Mesenchymal stem cell (in vitro differentiated cells and primary cell): ENCODE data around the gene STMN3.
A peak's percentile ranks its signal among the peaks of the same experiment; 100 is the strongest.

Experiments used
- DNase-seq: peaks from one replicate; pipeline ENCODE4 v3.0.0-alpha.2; 2013
- H2AFZ ChIP-seq: one replicate; pipeline ENCODE4 v1.6.1; 2013; ENCODE audit warnings: low read depth, mild to moderate bottlenecking, control low read depth, inconsistent platforms, low read length, moderate library complexity
- H2AK5ac ChIP-seq: 2 replicates; pipeline ENCODE4 v1.6.1; 2013; ENCODE audit warnings: low read length, moderate library complexity, mild to moderate bottlenecking, inconsistent platforms; ENCODE audit not compliant: severe bottlenecking
- H2BK120ac ChIP-seq: one replicate; pipeline ENCODE4 v1.6.1; 2013; ENCODE audit warnings: low read depth, mild to moderate bottlenecking, inconsistent platforms, low read length, moderate library complexity
- H2BK12ac ChIP-seq, 2 experiments: one replicate each; pipeline ENCODE4 v1.6.1; 2013; ENCODE audit warnings: inconsistent platforms in 2 of 2, low read length in 2 of 2, mild to moderate bottlenecking in 2 of 2, moderate library complexity in 2 of 2, control low read depth in 1 of 2
- H2BK15ac ChIP-seq: one replicate; pipeline ENCODE4 v1.6.1; 2013; ENCODE audit warnings: mild to moderate bottlenecking, low read depth, inconsistent platforms; ENCODE audit not compliant: poor library complexity, severe bottlenecking
- H2BK5ac ChIP-seq: 2 replicates; pipeline ENCODE4 v1.6.1; 2013; ENCODE audit warnings: low read depth, mild to moderate bottlenecking, low read length, control low read depth, inconsistent platforms; ENCODE audit not compliant: poor library complexity, severe bottlenecking
- H3K14ac ChIP-seq, 2 experiments: one replicate each; pipeline ENCODE4 v1.6.1; 2013; ENCODE audit warnings: inconsistent platforms in 2 of 2, low read length in 2 of 2, control low read depth in 1 of 2, mild to moderate bottlenecking in 1 of 2, moderate library complexity in 1 of 2
- H3K18ac ChIP-seq, 2 experiments: one replicate each; pipeline ENCODE4 v1.6.1; 2013; ENCODE audit warnings: inconsistent platforms in 2 of 2, low read length in 2 of 2, control low read depth in 1 of 2, low read depth in 1 of 2, mild to moderate bottlenecking in 1 of 2
- H3K23ac ChIP-seq, 2 experiments: one replicate each; pipeline ENCODE4 v1.6.1; 2013; ENCODE audit warnings: inconsistent platforms in 2 of 2, low read length in 2 of 2, mild to moderate bottlenecking in 2 of 2, moderate library complexity in 2 of 2, control low read depth in 1 of 2
- H3K27ac ChIP-seq: 2 replicates; pipeline ENCODE4 v1.5.1; 2013; ENCODE audit warnings: mild to moderate bottlenecking, moderate library complexity, low read length, control low read depth, inconsistent platforms; ENCODE audit not compliant: poor library complexity, severe bottlenecking
- H3K27me3 ChIP-seq, 2 experiments: 2 replicates each; pipeline versions ENCODE4 v1.6.1 to v1.7.0; 2013; ENCODE audit warnings: low read length in 2 of 2, mild to moderate bottlenecking in 2 of 2, moderate library complexity in 2 of 2, control low read depth in 1 of 2, inconsistent platforms in 1 of 2; ENCODE audit not compliant: control insufficient read depth in 1 of 2, insufficient read depth in 1 of 2
- H3K36me3 ChIP-seq, 2 experiments: 2 replicates each; pipeline versions ENCODE4 v1.6.1 to v1.7.0; 2013; ENCODE audit warnings: low read length in 2 of 2, control low read depth in 1 of 2, inconsistent platforms in 1 of 2, low read depth in 1 of 2, mild to moderate bottlenecking in 1 of 2; ENCODE audit not compliant: insufficient read depth in 2 of 2, control insufficient read depth in 1 of 2
- H3K4ac ChIP-seq, 2 experiments: one replicate each; pipeline ENCODE4 v1.6.1; 2013; ENCODE audit warnings: inconsistent platforms in 2 of 2, low read length in 2 of 2, mild to moderate bottlenecking in 2 of 2, moderate library complexity in 2 of 2, control low read depth in 1 of 2, low read depth in 1 of 2
- H3K4me1 ChIP-seq: 2 replicates; pipeline ENCODE4 v1.6.1; 2013; ENCODE audit warnings: low read depth, low read length, control low read depth; ENCODE audit not compliant: control insufficient read depth, insufficient read depth
- H3K4me2 ChIP-seq: 2 replicates; pipeline ENCODE4 v1.6.1; 2013; ENCODE audit warnings: low read length, mild to moderate bottlenecking, inconsistent platforms; ENCODE audit not compliant: poor library complexity, severe bottlenecking
- H3K4me3 ChIP-seq, 2 experiments: 2 replicates each; pipeline versions ENCODE4 v1.5.1 to v1.7.0; 2013; ENCODE audit warnings: low read length in 2 of 2, mild to moderate bottlenecking in 2 of 2, control low read depth in 1 of 2, low read depth in 1 of 2; ENCODE audit not compliant: insufficient read depth in 1 of 2
- H3K79me1 ChIP-seq: replicated peaks from 2 replicates; pipeline ENCODE4 v1.6.1; 2013; ENCODE audit warnings: mild to moderate bottlenecking, control low read depth, low read length, inconsistent platforms; ENCODE audit not compliant: poor library complexity, severe bottlenecking
- H3K9ac ChIP-seq: 2 replicates; pipeline ENCODE4 v1.7.0; 2013; ENCODE audit warnings: mild to moderate bottlenecking, low read length, moderate library complexity
- H3K9me3 ChIP-seq: 2 replicates; pipeline ENCODE4 v1.7.0; 2013; ENCODE audit warnings: mild to moderate bottlenecking, low read length; ENCODE audit not compliant: control insufficient read depth
- H4K8ac ChIP-seq: one replicate; pipeline ENCODE4 v1.6.1; 2013; ENCODE audit warnings: inconsistent platforms, mild to moderate bottlenecking, low read length, moderate library complexity
- H4K91ac ChIP-seq: one replicate; pipeline ENCODE4 v1.6.1; 2013; ENCODE audit warnings: mild to moderate bottlenecking, low read length, inconsistent platforms
- WGBS: methylation state at CpG from one replicate; pipeline ENCODE4 v1.1.7; 2013; ENCODE audit warnings: mixed read lengths; 5-methylcytosine and 5-hydroxymethylcytosine counted together

STMN3 gene

GRCh38 chr20:63694584-63695423 lies 41.6 kb upstream of the STMN3 start:
- H3K4me1 ChIP-seq, result peaks cover 58% of the 10 kb centered on the region
- H3K27me3 ChIP-seq, result no peaks in the 10 kb centered on the region
- H3K4ac ChIP-seq, result no peak overlapping the region
- H2BK120ac ChIP-seq, result no peak overlapping the region
- H3K9ac ChIP-seq, result peak overlapping the region; percentile 32
- no peak overlapping the region for H4K8ac ChIP-seq
- H2BK12ac ChIP-seq, result peak overlapping the region; percentile 21 to 31
- H3K9me3 ChIP-seq, result no peaks in the 10 kb centered on the region
- no peak overlapping the region for H2AFZ ChIP-seq
- no peak overlapping the region for H2AK5ac ChIP-seq
- no peak overlapping the region for H2BK5ac ChIP-seq
- no peak overlapping the region for H3K4me3 ChIP-seq
- H3K79me1 ChIP-seq, result peaks cover 12% of the 10 kb centered on the region
- peaks cover 4 to 57% of the 10 kb centered on the region in 2 experiments for H3K36me3 ChIP-seq
- 97% methylated on average over 34 of the region's 37 CpGs for WGBS
- H3K18ac ChIP-seq, result peak overlapping the region in 1 of 2 experiments; percentile 18
- no peak overlapping the region for H3K23ac ChIP-seq
- no peak overlapping the region for H2BK15ac ChIP-seq
- H3K27ac ChIP-seq, result no peak overlapping the region
- peak overlapping the region; percentile 57 for H4K91ac ChIP-seq
- no peak for DNase-seq
- H3K14ac ChIP-seq, result no peak overlapping the region
- H3K4me2 ChIP-seq, result no peak overlapping the region

DNA sequence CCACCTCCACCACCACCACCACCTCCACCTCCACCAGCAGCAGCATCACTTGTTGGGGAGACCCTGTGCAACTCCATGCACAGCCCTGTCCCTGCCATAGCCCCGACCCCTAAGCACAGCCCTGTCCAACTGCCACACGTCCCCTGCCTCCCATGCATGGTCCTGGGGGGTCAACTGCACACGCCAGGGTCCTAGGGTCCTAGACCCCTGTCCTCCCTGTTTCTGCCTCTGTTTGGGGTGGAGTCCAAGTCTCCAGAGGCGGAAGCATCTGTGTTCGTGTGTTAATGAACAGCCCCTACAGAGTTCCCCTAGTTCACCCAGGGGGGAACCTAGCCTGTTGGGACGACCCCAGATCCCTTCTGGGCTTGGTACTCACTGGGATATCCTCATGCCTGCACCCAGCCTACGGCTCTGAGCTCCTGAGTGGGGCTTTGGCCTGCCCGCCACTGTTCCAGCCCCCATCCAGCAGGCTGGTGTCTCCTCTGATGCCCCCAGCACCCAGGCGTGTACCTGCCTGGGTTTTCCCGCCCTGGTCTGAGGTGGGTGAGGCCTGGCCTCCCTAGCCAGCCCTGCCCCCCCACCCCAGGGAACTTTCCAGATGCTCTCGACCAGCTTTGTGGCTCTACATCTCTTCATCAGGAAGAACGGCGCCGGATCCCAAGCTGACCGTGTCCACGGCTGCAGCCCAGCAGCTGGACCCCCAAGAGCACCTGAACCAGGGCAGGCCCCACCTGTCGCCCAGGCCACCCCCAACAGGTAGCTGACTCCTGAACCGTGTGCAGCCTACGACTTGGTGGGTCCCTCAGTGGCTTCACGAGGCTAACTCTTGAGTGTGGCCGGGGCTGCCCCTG lies 40.7 kb upstream of the STMN3 start:
- Histone ChIP-seq H3K27ac (no peak overlapping the region), H3K14ac (no peak overlapping the region), H3K27me3 (no peaks in the 10 kb centered on the region), H3K4me1 (peaks cover 50% of the 10 kb centered on the region), H2BK12ac (peak overlapping the region in 1 of 2 experiments; percentile 42), H4K91ac (no peak overlapping the region), H3K18ac (no peak overlapping the region), H3K36me3 (peaks cover 4 to 62% of the 10 kb centered on the region in 2 experiments), H3K79me1 (peaks cover 12% of the 10 kb centered on the region), H2AFZ (no peak overlapping the region), H3K4ac (no peak overlapping the region), H2BK15ac (no peak overlapping the region), H4K8ac (no peak overlapping the region), H2BK5ac (no peak overlapping the region), H3K4me3 (no peak overlapping the region), H3K9me3 (no peaks in the 10 kb centered on the region), H3K9ac (no peak overlapping the region), H3K23ac (no peak overlapping the region), H2BK120ac (no peak overlapping the region), H2AK5ac (peak overlapping the region; percentile 20), H3K4me2 (no peak overlapping the region)
- DNase-seq, result no peak
- 95% methylated on average over 21 of the region's 21 CpGs for WGBS

DNA sequence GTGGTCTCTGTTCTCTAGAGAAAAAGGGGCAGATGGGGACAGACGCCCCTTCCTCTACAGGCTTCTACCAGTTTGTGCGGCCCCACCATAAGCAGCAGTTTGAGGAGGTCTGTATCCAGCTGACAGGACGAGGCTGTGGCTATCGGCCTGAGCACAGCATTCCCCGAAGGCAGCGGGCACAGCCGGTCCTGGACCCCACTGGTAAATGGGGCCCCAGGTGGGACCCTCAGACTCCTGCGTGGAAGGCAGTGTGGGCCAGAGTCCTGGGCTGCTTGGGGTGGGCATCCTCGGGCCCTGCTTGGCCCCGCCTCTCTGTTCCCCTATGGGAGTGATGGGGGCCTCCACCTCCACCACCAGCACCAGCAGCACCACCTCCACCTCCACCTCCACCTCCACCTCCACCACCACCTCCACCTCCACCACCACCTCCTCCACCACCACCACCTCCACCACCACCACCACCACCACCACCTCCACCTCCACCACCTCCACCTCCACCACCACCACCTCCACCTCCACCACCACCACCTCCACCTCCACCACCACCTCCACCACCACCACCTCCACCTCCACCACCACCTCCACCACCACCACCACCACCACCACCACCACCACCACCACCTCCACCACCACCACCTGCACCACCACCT lies 40.0 kb upstream of the STMN3 start:
- no peak overlapping the region for H3K9ac ChIP-seq
- peak overlapping the region; percentile 8 for H2BK15ac ChIP-seq
- no peaks in the 10 kb centered on the region for H3K27me3 ChIP-seq
- H3K4me1 ChIP-seq, result peaks cover 44% of the 10 kb centered on the region
- peaks cover 12% of the 10 kb centered on the region for H3K79me1 ChIP-seq
- H3K9me3 ChIP-seq, result no peaks in the 10 kb centered on the region
- no peak overlapping the region for H3K4me3 ChIP-seq
- no peak overlapping the region for H2AK5ac ChIP-seq
- H2AFZ ChIP-seq, result no peak overlapping the region
- H3K36me3 ChIP-seq, result peaks cover 4 to 67% of the 10 kb centered on the region in 2 experiments
- H3K27ac ChIP-seq, result no peak overlapping the region
- H3K18ac ChIP-seq, result no peak overlapping the region
- H2BK5ac ChIP-seq, result no peak overlapping the region
- H3K23ac ChIP-seq, result no peak overlapping the region
- 91% methylated on average over 7 of the region's 10 CpGs for WGBS
- no peak overlapping the region for H2BK120ac ChIP-seq
- DNase-seq, result no peak
- no peak overlapping the region for H3K4ac ChIP-seq
- H3K14ac ChIP-seq, result no peak overlapping the region
- H2BK12ac ChIP-seq, result no peak overlapping the region
- H4K8ac ChIP-seq, result no peak overlapping the region
- no peak overlapping the region for H3K4me2 ChIP-seq
- no peak overlapping the region for H4K91ac ChIP-seq
